Kidney epithelial cell (primary cell): ENCODE data around the gene NR3C2. TPM values are rescaled to one million over a fixed set of nuclear protein-coding genes. Genes with fewer than 3 reads are reported as not detected.

Experiments used
- DNase-seq: peaks from one replicate; pipeline ENCODE4 v3.0.0-alpha.2; 2010; ENCODE audit warnings: low read depth
- H3K27me3 ChIP-seq: 2 replicates; pipeline ENCODE4 v1.6.0; 2011; ENCODE audit warnings: low read length; ENCODE audit not compliant: control insufficient read depth, insufficient read depth
- H3K36me3 ChIP-seq: 2 replicates; pipeline ENCODE4 v1.5.1; 2011; ENCODE audit warnings: low read length; ENCODE audit not compliant: control insufficient read depth, insufficient read depth
- H3K4me3 ChIP-seq: 2 replicates; pipeline ENCODE4 v1.5.1; 2011; ENCODE audit warnings: low read depth, mild to moderate bottlenecking, control low read depth, low read length
- CTCF ChIP-seq: IDR thresholded peaks from 2 replicates; pipeline ENCODE4 v1.5.1; 2011; ENCODE audit warnings: mild to moderate bottlenecking, moderate library complexity, low read length, control low read depth, inconsistent platforms; ENCODE audit not compliant: insufficient read depth, poor library complexity, severe bottlenecking
- total RNA-seq: library from RNA; depleted of rRNA; stranded (reverse); fragments of >200 nt; gene quantifications from 2 replicates; pipeline ENCODE4 v1.2.3, GENCODE V29; 2015

The NR3C2 gene
- total RNA-seq, 1 donor from 2014 or later = 6.5 TPM

DNA sequence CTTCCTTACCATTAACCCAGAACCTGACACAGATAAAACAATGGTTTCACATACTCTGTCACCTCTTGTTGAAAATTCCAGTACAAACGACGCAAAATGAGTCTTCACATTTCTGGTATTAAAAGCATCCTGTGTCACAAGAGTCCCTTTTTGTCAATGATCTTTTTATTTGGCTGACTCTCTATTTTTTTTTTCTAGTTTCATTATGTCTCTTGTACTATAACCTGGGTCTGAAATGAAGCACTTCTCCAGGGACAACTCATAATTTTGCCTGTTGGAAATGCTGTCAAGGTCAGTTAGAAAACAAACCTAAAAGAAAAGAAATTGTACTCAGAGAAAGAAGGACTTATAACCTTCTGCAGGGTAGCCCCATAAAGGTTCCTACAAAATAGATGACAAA is 93.1 kb downstream of the NR3C2 start:
- DNase-seq = no peak
- H3K4me3 ChIP-seq = no peak overlapping the region
- no peaks in the 10 kb centered on the region for H3K36me3 ChIP-seq
- no peaks in the 10 kb centered on the region for H3K27me3 ChIP-seq
- no peak for TF ChIP-seq CTCF

- DNase-seq = no peak
- no peaks in the 10 kb centered on the region for H3K36me3 ChIP-seq
Observed at GRCh38 chr4:148346657-148347056, 95.6 kb downstream of the NR3C2 start.

DNA sequence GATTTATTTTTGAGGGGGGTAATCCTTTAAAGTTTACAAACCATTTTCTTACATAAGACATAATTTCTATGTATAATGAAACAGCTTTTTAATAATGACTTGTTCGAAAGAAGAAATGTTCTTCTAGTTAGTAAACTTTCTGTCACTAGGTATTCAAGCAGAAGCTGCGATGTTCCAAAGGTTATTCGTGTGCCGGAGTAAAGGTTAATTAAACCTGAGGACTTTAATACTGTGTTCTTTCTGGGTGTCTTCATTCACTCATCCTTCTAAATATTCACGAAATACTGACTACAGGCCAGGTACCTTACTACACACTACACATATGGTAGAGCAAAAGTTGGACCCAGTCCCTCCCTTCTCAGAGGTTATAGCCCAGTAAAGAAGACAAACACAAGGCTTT is 96.7 kb downstream of the NR3C2 start:
- Histone ChIP-seq H3K27me3 (no peaks in the 10 kb centered on the region), H3K4me3 (no peak overlapping the region), H3K36me3 (no peaks in the 10 kb centered on the region)
- no peak for DNase-seq
- TF ChIP-seq CTCF = no peak

More at GRCh38 chr4:148346657-148347056, 95.6 kb downstream of the NR3C2 start:
- TF ChIP-seq CTCF = no peak
- H3K4me3 ChIP-seq = no peak overlapping the region
- H3K27me3 ChIP-seq = no peaks in the 10 kb centered on the region

DNA sequence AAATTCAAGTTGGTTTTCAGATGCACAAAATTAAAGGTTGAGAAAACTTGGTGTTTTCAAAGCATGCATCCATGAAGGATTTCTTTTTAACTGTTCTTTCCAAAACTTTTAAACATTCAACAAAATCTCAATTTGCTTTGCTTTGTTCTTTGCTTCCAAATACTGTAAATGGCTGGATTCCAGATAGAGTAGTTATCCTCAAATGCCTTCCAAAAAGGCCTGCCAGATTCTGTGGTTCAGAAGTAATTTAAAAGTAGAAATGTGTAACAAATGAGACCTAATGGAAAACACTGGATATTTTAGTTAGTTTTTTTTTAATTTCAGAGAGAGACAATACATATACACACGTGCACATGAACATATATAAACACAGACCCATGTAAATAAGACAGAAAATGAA is 97.3 kb downstream of the NR3C2 start:
- DNase-seq = no peak
- TF ChIP-seq CTCF = no peak
- no peak overlapping the region for H3K4me3 ChIP-seq
- H3K36me3 ChIP-seq = no peaks in the 10 kb centered on the region
- H3K27me3 ChIP-seq = no peaks in the 10 kb centered on the region

- Histone ChIP-seq H3K4me3 (no peak overlapping the region), H3K36me3 (no peaks in the 10 kb centered on the region), H3K27me3 (no peaks in the 10 kb centered on the region)
- DNase-seq = no peak
- TF ChIP-seq CTCF = no peak
Observed at GRCh38 chr4:148344352-148344751, 97.9 kb downstream of the NR3C2 start.

DNA sequence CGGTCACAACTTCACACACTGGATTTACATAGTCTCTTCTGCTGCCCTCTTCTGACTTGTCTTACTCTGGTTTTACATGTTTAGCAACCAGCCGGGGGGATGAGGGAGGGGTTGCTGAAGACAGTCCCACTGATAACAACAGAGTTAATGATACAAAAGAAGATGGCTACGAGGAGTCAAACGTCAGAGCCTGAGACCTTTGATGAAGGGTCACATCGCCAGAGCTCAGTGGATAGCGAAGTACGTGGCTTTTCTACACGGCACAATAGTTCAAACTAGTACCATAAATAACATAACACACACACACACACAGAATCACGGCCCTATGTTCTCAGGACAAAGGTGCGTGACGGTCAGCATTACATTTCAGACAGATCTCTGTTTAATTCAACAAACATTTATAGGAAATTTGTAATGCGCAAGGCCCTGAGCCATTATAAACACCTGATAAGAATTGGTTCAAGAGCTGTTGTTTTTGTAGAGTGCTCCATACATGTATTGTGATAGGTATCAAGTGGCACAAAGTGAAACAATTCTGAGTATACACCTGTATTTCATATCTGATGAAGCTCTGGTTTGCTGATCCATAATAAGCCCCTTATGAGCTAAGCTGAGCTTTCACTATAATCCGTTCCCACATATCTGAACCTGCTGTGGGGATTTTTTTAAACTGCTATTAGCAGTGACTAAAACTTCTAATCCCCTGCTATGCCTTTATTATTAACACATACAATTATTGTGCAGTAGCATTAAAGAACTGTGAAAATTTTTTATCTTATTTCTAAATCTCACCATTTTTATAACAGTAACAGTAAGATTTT is 100.0 kb downstream of the NR3C2 start:
- no peak for TF ChIP-seq CTCF
- H3K36me3 ChIP-seq = no peaks in the 10 kb centered on the region
- no peak overlapping the region for H3K4me3 ChIP-seq
- H3K27me3 ChIP-seq = no peaks in the 10 kb centered on the region
- DNase-seq = no peak
